ENCODE measurements around the gene C1QL3. TPM values are rescaled to one million over a fixed set of nuclear protein-coding genes. Genes with fewer than 3 reads are reported as not detected.
A peak's percentile ranks its signal among the peaks of the same experiment; 100 is the strongest.

The C1QL3 gene
- total RNA-seq, 1 donor from 2014 or later: 3.4 TPM

DNA sequence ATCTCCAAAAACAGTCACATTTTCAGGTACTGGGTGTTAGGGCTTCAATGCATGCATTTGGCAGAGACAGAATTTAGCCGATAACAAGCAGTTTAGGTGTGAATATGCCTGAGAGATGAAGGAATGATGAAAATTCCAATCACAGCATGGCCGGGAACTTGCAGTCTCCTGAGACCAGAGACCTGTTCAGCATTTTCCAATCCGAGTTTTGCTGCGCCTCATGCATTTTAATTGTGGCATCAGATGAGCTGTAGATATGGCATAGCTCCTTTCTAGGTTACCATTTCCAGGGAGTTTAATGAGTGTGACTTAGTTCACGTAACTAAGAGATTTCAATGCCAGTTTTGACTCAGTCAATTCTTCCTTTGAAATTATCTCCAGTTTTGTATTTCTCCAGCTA lies 14.5 kb upstream of the C1QL3 start:
- no peaks in the 10 kb centered on the region for H3K9me3 Mint-ChIP-seq
- no peaks in the 10 kb centered on the region for H3K4me1 Mint-ChIP-seq (ENCODE audit: unreplicated experiment)
- no peak for TF ChIP-seq CTCF (conservative IDR thresholded peaks at IDR 0.05)
- H3K36me3 Mint-ChIP-seq: no peaks in the 10 kb centered on the region
- H3K27ac Mint-ChIP-seq: no peak overlapping the region
- peaks cover 14% of the 10 kb centered on the region for H3K27me3 Mint-ChIP-seq
- no peak for DNase-seq (ENCODE audit: extremely low spot score, unreplicated experiment)
- H3K4me3 Mint-ChIP-seq: no peak overlapping the region

GRCh38 chr10:16529853-16530252 lies 8.2 kb upstream of the C1QL3 start:
- Mint-ChIP-seq H3K4me3 (no peak overlapping the region), H3K9me3 (no peaks in the 10 kb centered on the region), H3K36me3 (no peaks in the 10 kb centered on the region), H3K4me1 (ENCODE audit: unreplicated experiment) (no peaks in the 10 kb centered on the region), H3K27ac (no peak overlapping the region), H3K27me3 (peaks cover 53% of the 10 kb centered on the region)
- no peak for DNase-seq (ENCODE audit: extremely low spot score, unreplicated experiment)
- no peak for TF ChIP-seq CTCF (conservative IDR thresholded peaks at IDR 0.05)

GRCh38 chr10:16527452-16527851 lies 5.8 kb upstream of the C1QL3 start:
- TF ChIP-seq CTCF (conservative IDR thresholded peaks at IDR 0.05): no peak
- H3K27me3 Mint-ChIP-seq: peaks cover 77% of the 10 kb centered on the region

DNA sequence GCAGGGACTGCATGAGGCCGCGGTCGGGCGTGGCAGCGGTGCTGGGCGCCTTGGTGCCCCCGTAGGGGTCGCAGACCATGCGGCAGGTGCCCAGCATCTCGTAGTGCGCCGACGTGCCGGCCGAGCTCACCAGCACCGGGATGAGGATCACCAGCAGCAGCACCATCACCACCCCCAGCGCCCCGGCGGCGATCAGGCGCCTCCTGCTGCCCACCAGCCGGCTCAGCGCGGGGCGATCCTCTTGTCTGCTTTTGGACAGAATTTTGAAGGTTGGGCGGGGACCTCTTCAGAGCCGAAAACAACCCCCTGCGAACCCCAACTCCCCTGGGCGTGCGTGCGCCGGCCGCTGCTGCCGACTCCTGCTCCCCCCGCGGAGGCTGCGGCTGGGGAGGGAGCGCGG lies 779 bp downstream of the C1QL3 start:
- Mint-ChIP-seq H3K4me3 (no peak overlapping the region), H3K27ac (no peak overlapping the region), H3K36me3 (peaks cover 3% of the 10 kb centered on the region), H3K27me3 (peaks cover 82% of the 10 kb centered on the region), H3K9me3 (no peaks in the 10 kb centered on the region), H3K4me1 (ENCODE audit: unreplicated experiment) (peaks cover 8% of the 10 kb centered on the region)
- peak; percentile 33 for TF ChIP-seq CTCF (conservative IDR thresholded peaks at IDR 0.05)
- no peak for DNase-seq (ENCODE audit: extremely low spot score, unreplicated experiment)

More at GRCh38 chr10:16527452-16527851, 5.8 kb upstream of the C1QL3 start:
- Mint-ChIP-seq H3K9me3 (no peaks in the 10 kb centered on the region), H3K4me3 (no peak overlapping the region), H3K36me3 (peaks cover 2% of the 10 kb centered on the region), H3K4me1 (ENCODE audit: unreplicated experiment) (no peaks in the 10 kb centered on the region), H3K27ac (no peak overlapping the region)
- no peak for DNase-seq (ENCODE audit: extremely low spot score, unreplicated experiment)

GRCh38 chr10:16519908-16520861 lies 1.5 kb downstream of the C1QL3 start:
- H3K9me3 Mint-ChIP-seq: no peaks in the 10 kb centered on the region
- TF ChIP-seq CTCF (conservative IDR thresholded peaks at IDR 0.05): no peak
- H3K4me3 Mint-ChIP-seq: peak overlapping the region; percentile 87
- peaks cover 77% of the 10 kb centered on the region for H3K27me3 Mint-ChIP-seq
- H3K4me1 Mint-ChIP-seq (ENCODE audit: unreplicated experiment): peaks cover 8% of the 10 kb centered on the region
- DNase-seq (ENCODE audit: extremely low spot score, unreplicated experiment): no peak
- peak overlapping the region; percentile 53 for H3K27ac Mint-ChIP-seq
- peaks cover 3% of the 10 kb centered on the region for H3K36me3 Mint-ChIP-seq
